Mucosa of descending colon (tissue), 3 donors: Measurements from ENCODE around the gene RPS21. TPM values are rescaled to one million over a fixed set of nuclear protein-coding genes. Genes with fewer than 3 reads are reported as not detected.

ENCODE experiments used
- ATAC-seq: fragments of 200-7000 bp; cut with Tn5 transposase; one replicate; pipeline ENCODE4 v1.9.1; 2020; ENCODE audit warnings: mild to moderate bottlenecking, moderate library complexity
- DNase-seq, 3 donors: peaks; one replicate each; pipeline ENCODE4 v3.0.0-alpha.2; 2020
- H3K36me3 ChIP-seq: fragments of 200-600 bp; one replicate; pipeline ENCODE4 v1.8.0; 2021; ENCODE audit warnings: low read depth, mild to moderate bottlenecking
- H3K4me1 ChIP-seq: fragments of 200-600 bp; one replicate; pipeline ENCODE4 v1.8.0; 2021; ENCODE audit warnings: low read depth, mild to moderate bottlenecking
- H3K4me3 ChIP-seq: fragments of 200-600 bp; one replicate; pipeline ENCODE4 v1.8.0; 2021; ENCODE audit warnings: mild to moderate bottlenecking
- H3K9me3 ChIP-seq: fragments of 200-600 bp; one replicate; pipeline ENCODE4 v1.8.0; 2021; ENCODE audit warnings: mild to moderate bottlenecking
- CTCF ChIP-seq: fragments of 200-600 bp; IDR thresholded peaks from one replicate; pipeline ENCODE4 v1.8.0; 2022; ENCODE audit warnings: antibody characterized with exemption, mild to moderate bottlenecking
- intact Hi-C, 2 donors: fragments of 100-400 bp; cut with DNase I in 1 of 2; cut with micrococcal nuclease in 1 of 2; formaldehyde crosslinking; loops; one replicate each; pipeline versions ENCODE4 v1.11.0 to v1.11.1; 2022; cut with DNase I, micrococcal nuclease
- total RNA-seq, 3 donors: library from RNA; stranded (reverse); fragmentation: NEBNext Ultra II Directional in 2 of 3; extraction: Animal tissue kit (Norgen Biotek cat#: 25700) in 2 of 3; gene quantifications; one replicate each; pipeline versions ENCODE4 v1.2.1 to v1.2.4, GENCODE V29; 2021 to 2023
- donor health status: DM: no; HTN: no; CAD: no; lungs with moderate emphysema.
- donor health status: DM: no; HTN: no; CAD: no.
- donor health status: DM: no; HTN: yes; CAD: no.

RPS21 gene
- total RNA-seq, 3 donors from 2014 or later: 1,171 to 1,284 (median 1,191) TPM

- intact Hi-C loops: no loop called here
- ATAC-seq (no peak), DNase-seq (peak in 1 of 3 donors; percentile 23)
- H3K36me3 ChIP-seq: no peaks in the 10 kb centered on the region
- H3K9me3 ChIP-seq: no peaks in the 10 kb centered on the region
- H3K4me3 ChIP-seq: peak overlapping the region; percentile 56
- H3K4me1 ChIP-seq: peaks cover 38% of the 10 kb centered on the region
- no peak for TF ChIP-seq CTCF
Observed at GRCh38 chr20:62405981-62406513, 19.1 kb downstream of the RPS21 start.

GRCh38 chr20:62406635-62407176 lies 19.8 kb downstream of the RPS21 start:
- H3K4me1 ChIP-seq: peaks cover 38% of the 10 kb centered on the region
- H3K4me3 ChIP-seq: peak overlapping the region; percentile 56
- ATAC-seq (no peak), DNase-seq (peak in 2 of 3 donors; percentile 35 to 60)
- TF ChIP-seq CTCF: no peak
- no peaks in the 10 kb centered on the region for H3K36me3 ChIP-seq
- H3K9me3 ChIP-seq: no peaks in the 10 kb centered on the region
- intact Hi-C loops: no loop called here

- no peak for TF ChIP-seq CTCF
- Histone ChIP-seq H3K36me3 (no peaks in the 10 kb centered on the region), H3K4me3 (peak within 1 kb of the TSS; percentile 56), H3K9me3 (no peaks in the 10 kb centered on the region), H3K4me1 (peaks cover 38% of the 10 kb centered on the region)
- intact Hi-C loops: no loop called here
- peak; percentile 93 to 96 (median 95) for DNase-seq
- peak; percentile 83 for ATAC-seq
Observed at GRCh38 chr20:62407221-62407992, 20.5 kb downstream of the RPS21 start, which contains the start of gene CABLES2. Gene CABLES2, minus strand, starts transcription at chr20:62407285. Its CDS starts 9 bp downstream, at chr20:62407276.

- ATAC-seq: no peak
- H3K4me3 ChIP-seq: no peak overlapping the region
- intact Hi-C loops: no loop called here
- no peak for TF ChIP-seq CTCF
- no peaks in the 10 kb centered on the region for H3K9me3 ChIP-seq
- no peaks in the 10 kb centered on the region for H3K36me3 ChIP-seq
- peak in 2 of 3 donors; percentile 23 to 52 for DNase-seq
- peaks cover 40% of the 10 kb centered on the region for H3K4me1 ChIP-seq
Observed at GRCh38 chr20:62408055-62408454, 21.2 kb downstream of the RPS21 start.

GRCh38 chr20:62408640-62409039 lies 21.7 kb downstream of the RPS21 start:
- Histone ChIP-seq H3K36me3 (no peaks in the 10 kb centered on the region), H3K9me3 (no peaks in the 10 kb centered on the region), H3K4me3 (no peak overlapping the region), H3K4me1 (peaks cover 46% of the 10 kb centered on the region)
- peak in 1 of 3 donors; percentile 23 for DNase-seq
- no peak for ATAC-seq
- intact Hi-C loops: no loop called here
- no peak for TF ChIP-seq CTCF
